Measurements from ENCODE around the gene LRRC53.

Gene LRRC53

GRCh38 chr1:74468982-74469603 is 43.3 kb downstream of the LRRC53 start:
- no peaks in the 10 kb centered on the region for H3K27me3 ChIP-seq (ENCODE audit: control insufficient read depth in 1 of 2, insufficient read depth in 2 of 2, low read length in 2 of 2)
- H3K27ac ChIP-seq (ENCODE audit: low read depth, low read length) = no peak overlapping the region
- H3K4me1 ChIP-seq (ENCODE audit: control insufficient read depth in 1 of 2, insufficient read depth in 2 of 2, low read length in 2 of 2) = no peaks in the 10 kb centered on the region
- no peak overlapping the region for H3K4me3 ChIP-seq (ENCODE audit: low read depth in 1 of 2, low read length in 2 of 2)
- H3K9me3 ChIP-seq (ENCODE audit: control insufficient read depth in 1 of 2, low read length in 2 of 2) = no peaks in the 10 kb centered on the region
- H3K36me3 ChIP-seq (ENCODE audit: control insufficient read depth in 1 of 2, insufficient read depth in 2 of 2, low read length in 2 of 2) = no peaks in the 10 kb centered on the region
- no peak overlapping the region for H3K9ac ChIP-seq (ENCODE audit: low read depth in 1 of 2, low read length in 2 of 2)

GRCh38 chr1:74467786-74468377 is 44.5 kb downstream of the LRRC53 start:
- Histone ChIP-seq H3K4me1 (ENCODE audit: control insufficient read depth in 1 of 2, insufficient read depth in 2 of 2, low read length in 2 of 2) (no peaks in the 10 kb centered on the region), H3K36me3 (ENCODE audit: control insufficient read depth in 1 of 2, insufficient read depth in 2 of 2, low read length in 2 of 2) (no peaks in the 10 kb centered on the region), H3K9ac (ENCODE audit: low read depth in 1 of 2, low read length in 2 of 2) (no peak overlapping the region), H3K27ac (ENCODE audit: low read depth, low read length) (no peak overlapping the region), H3K27me3 (ENCODE audit: control insufficient read depth in 1 of 2, insufficient read depth in 2 of 2, low read length in 2 of 2) (no peaks in the 10 kb centered on the region), H3K9me3 (ENCODE audit: control insufficient read depth in 1 of 2, low read length in 2 of 2) (no peaks in the 10 kb centered on the region), H3K4me3 (ENCODE audit: low read depth in 1 of 2, low read length in 2 of 2) (no peak overlapping the region)

GRCh38 chr1:74465193-74465681 is 47.2 kb downstream of the LRRC53 start:
- Histone ChIP-seq H3K27ac (ENCODE audit: low read depth, low read length) (no peak overlapping the region), H3K4me1 (ENCODE audit: control insufficient read depth in 1 of 2, insufficient read depth in 2 of 2, low read length in 2 of 2) (no peaks in the 10 kb centered on the region), H3K27me3 (ENCODE audit: control insufficient read depth in 1 of 2, insufficient read depth in 2 of 2, low read length in 2 of 2) (no peaks in the 10 kb centered on the region), H3K9ac (ENCODE audit: low read depth in 1 of 2, low read length in 2 of 2) (no peak overlapping the region), H3K36me3 (ENCODE audit: control insufficient read depth in 1 of 2, insufficient read depth in 2 of 2, low read length in 2 of 2) (no peaks in the 10 kb centered on the region), H3K9me3 (ENCODE audit: control insufficient read depth in 1 of 2, low read length in 2 of 2) (no peaks in the 10 kb centered on the region), H3K4me3 (ENCODE audit: low read depth in 1 of 2, low read length in 2 of 2) (no peak overlapping the region)

- Histone ChIP-seq H3K9ac (ENCODE audit: low read depth in 1 of 2, low read length in 2 of 2) (no peak overlapping the region), H3K27me3 (ENCODE audit: control insufficient read depth in 1 of 2, insufficient read depth in 2 of 2, low read length in 2 of 2) (no peaks in the 10 kb centered on the region), H3K4me1 (ENCODE audit: control insufficient read depth in 1 of 2, insufficient read depth in 2 of 2, low read length in 2 of 2) (no peaks in the 10 kb centered on the region), H3K36me3 (ENCODE audit: control insufficient read depth in 1 of 2, insufficient read depth in 2 of 2, low read length in 2 of 2) (no peaks in the 10 kb centered on the region), H3K4me3 (ENCODE audit: low read depth in 1 of 2, low read length in 2 of 2) (no peak overlapping the region), H3K9me3 (ENCODE audit: control insufficient read depth in 1 of 2, low read length in 2 of 2) (no peaks in the 10 kb centered on the region), H3K27ac (ENCODE audit: low read depth, low read length) (no peak overlapping the region)
Measured at GRCh38 chr1:74464037-74464436, 48.4 kb downstream of the LRRC53 start.

- Histone ChIP-seq H3K9ac (ENCODE audit: low read depth in 1 of 2, low read length in 2 of 2) (no peak overlapping the region), H3K27ac (ENCODE audit: low read depth, low read length) (no peak overlapping the region), H3K36me3 (ENCODE audit: control insufficient read depth in 1 of 2, insufficient read depth in 2 of 2, low read length in 2 of 2) (no peaks in the 10 kb centered on the region), H3K27me3 (ENCODE audit: control insufficient read depth in 1 of 2, insufficient read depth in 2 of 2, low read length in 2 of 2) (no peaks in the 10 kb centered on the region), H3K4me3 (ENCODE audit: low read depth in 1 of 2, low read length in 2 of 2) (no peak overlapping the region), H3K4me1 (ENCODE audit: control insufficient read depth in 1 of 2, insufficient read depth in 2 of 2, low read length in 2 of 2) (no peaks in the 10 kb centered on the region), H3K9me3 (ENCODE audit: control insufficient read depth in 1 of 2, low read length in 2 of 2) (no peaks in the 10 kb centered on the region)
Measured at GRCh38 chr1:74463333-74463988, 49.0 kb downstream of the LRRC53 start.

GRCh38 chr1:74457253-74457652 is 55.2 kb downstream of the LRRC53 start:
- Histone ChIP-seq H3K4me1 (ENCODE audit: control insufficient read depth in 1 of 2, insufficient read depth in 2 of 2, low read length in 2 of 2) (no peaks in the 10 kb centered on the region), H3K9ac (ENCODE audit: low read depth in 1 of 2, low read length in 2 of 2) (no peak overlapping the region), H3K27me3 (ENCODE audit: control insufficient read depth in 1 of 2, insufficient read depth in 2 of 2, low read length in 2 of 2) (no peaks in the 10 kb centered on the region), H3K36me3 (ENCODE audit: control insufficient read depth in 1 of 2, insufficient read depth in 2 of 2, low read length in 2 of 2) (no peaks in the 10 kb centered on the region), H3K4me3 (ENCODE audit: low read depth in 1 of 2, low read length in 2 of 2) (no peak overlapping the region), H3K9me3 (ENCODE audit: control insufficient read depth in 1 of 2, low read length in 2 of 2) (no peaks in the 10 kb centered on the region), H3K27ac (ENCODE audit: low read depth, low read length) (no peak overlapping the region)

GRCh38 chr1:74455390-74455789 is 57.0 kb downstream of the LRRC53 start:
- no peak overlapping the region for H3K4me3 ChIP-seq (ENCODE audit: low read depth in 1 of 2, low read length in 2 of 2)
- H3K9me3 ChIP-seq (ENCODE audit: control insufficient read depth in 1 of 2, low read length in 2 of 2) = no peaks in the 10 kb centered on the region
- H3K27ac ChIP-seq (ENCODE audit: low read depth, low read length) = no peak overlapping the region

GRCh38 chr1:74453277-74453676 is 59.1 kb downstream of the LRRC53 start:
- no peaks in the 10 kb centered on the region for H3K27me3 ChIP-seq (ENCODE audit: control insufficient read depth in 1 of 2, insufficient read depth in 2 of 2, low read length in 2 of 2)
- H3K27ac ChIP-seq (ENCODE audit: low read depth, low read length) = no peak overlapping the region
- H3K36me3 ChIP-seq (ENCODE audit: control insufficient read depth in 1 of 2, insufficient read depth in 2 of 2, low read length in 2 of 2) = no peaks in the 10 kb centered on the region
- H3K9ac ChIP-seq (ENCODE audit: low read depth in 1 of 2, low read length in 2 of 2) = no peak overlapping the region
- no peaks in the 10 kb centered on the region for H3K9me3 ChIP-seq (ENCODE audit: control insufficient read depth in 1 of 2, low read length in 2 of 2)
- no peaks in the 10 kb centered on the region for H3K4me1 ChIP-seq (ENCODE audit: control insufficient read depth in 1 of 2, insufficient read depth in 2 of 2, low read length in 2 of 2)
- no peak overlapping the region for H3K4me3 ChIP-seq (ENCODE audit: low read depth in 1 of 2, low read length in 2 of 2)

More at GRCh38 chr1:74455390-74455789, 57.0 kb downstream of the LRRC53 start:
- H3K4me1 ChIP-seq (ENCODE audit: control insufficient read depth in 1 of 2, insufficient read depth in 2 of 2, low read length in 2 of 2) = no peaks in the 10 kb centered on the region
- H3K9ac ChIP-seq (ENCODE audit: low read depth in 1 of 2, low read length in 2 of 2) = no peak overlapping the region
- no peaks in the 10 kb centered on the region for H3K36me3 ChIP-seq (ENCODE audit: control insufficient read depth in 1 of 2, insufficient read depth in 2 of 2, low read length in 2 of 2)
- no peaks in the 10 kb centered on the region for H3K27me3 ChIP-seq (ENCODE audit: control insufficient read depth in 1 of 2, insufficient read depth in 2 of 2, low read length in 2 of 2)

- Histone ChIP-seq H3K4me1 (ENCODE audit: control insufficient read depth in 1 of 2, insufficient read depth in 2 of 2, low read length in 2 of 2) (no peaks in the 10 kb centered on the region), H3K27ac (ENCODE audit: low read depth, low read length) (no peak overlapping the region)
Measured at GRCh38 chr1:74452035-74452434, 60.4 kb downstream of the LRRC53 start.

GRCh38 chr1:74437035-74437434 is 75.4 kb downstream of the LRRC53 start:
- no peak overlapping the region for H3K9ac ChIP-seq (ENCODE audit: low read depth in 1 of 2, low read length in 2 of 2)
- H3K4me1 ChIP-seq (ENCODE audit: control insufficient read depth in 1 of 2, insufficient read depth in 2 of 2, low read length in 2 of 2) = no peaks in the 10 kb centered on the region
- no peaks in the 10 kb centered on the region for H3K9me3 ChIP-seq (ENCODE audit: control insufficient read depth in 1 of 2, low read length in 2 of 2)
- H3K27ac ChIP-seq (ENCODE audit: low read depth, low read length) = no peak overlapping the region
- no peaks in the 10 kb centered on the region for H3K27me3 ChIP-seq (ENCODE audit: control insufficient read depth in 1 of 2, insufficient read depth in 2 of 2, low read length in 2 of 2)
- H3K4me3 ChIP-seq (ENCODE audit: low read depth in 1 of 2, low read length in 2 of 2) = no peak overlapping the region
- no peaks in the 10 kb centered on the region for H3K36me3 ChIP-seq (ENCODE audit: control insufficient read depth in 1 of 2, insufficient read depth in 2 of 2, low read length in 2 of 2)

More at GRCh38 chr1:74452035-74452434, 60.4 kb downstream of the LRRC53 start:
- Histone ChIP-seq H3K9me3 (ENCODE audit: control insufficient read depth in 1 of 2, low read length in 2 of 2) (no peaks in the 10 kb centered on the region), H3K4me3 (ENCODE audit: low read depth in 1 of 2, low read length in 2 of 2) (no peak overlapping the region), H3K9ac (ENCODE audit: low read depth in 1 of 2, low read length in 2 of 2) (no peak overlapping the region), H3K36me3 (ENCODE audit: control insufficient read depth in 1 of 2, insufficient read depth in 2 of 2, low read length in 2 of 2) (no peaks in the 10 kb centered on the region), H3K27me3 (ENCODE audit: control insufficient read depth in 1 of 2, insufficient read depth in 2 of 2, low read length in 2 of 2) (no peaks in the 10 kb centered on the region)

Data from duodenal mucosa (tissue), 2 donors.